T-helper 22 cell (primary cell): ENCODE results near the gene AMER3.

Experiments
- DNase-seq: peaks from one replicate; pipeline ENCODE4 v3.0.0-alpha.2; 2020; ENCODE audit warnings: low read depth

Gene AMER3

DNA sequence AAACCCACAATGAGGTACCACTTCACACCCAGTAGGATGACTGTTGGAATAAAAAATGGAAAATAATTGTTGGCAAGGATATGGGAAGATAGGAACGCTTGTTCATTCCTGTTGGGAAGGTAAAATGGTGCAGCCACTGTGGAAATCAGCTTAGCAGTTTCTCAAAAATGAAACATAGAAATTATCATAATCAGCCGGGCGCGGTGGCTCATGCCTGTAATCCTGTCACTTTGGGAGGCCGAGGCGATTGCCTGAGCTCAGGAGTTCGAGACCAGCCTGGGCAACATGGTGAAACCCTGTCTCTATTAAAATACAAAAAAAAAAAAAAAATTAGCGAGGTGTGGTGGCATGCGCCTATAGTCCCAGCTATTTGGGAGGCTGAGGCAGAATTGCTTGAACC is 23.4 kb downstream of the AMER3 start:
- DNase-seq = no peak

DNA sequence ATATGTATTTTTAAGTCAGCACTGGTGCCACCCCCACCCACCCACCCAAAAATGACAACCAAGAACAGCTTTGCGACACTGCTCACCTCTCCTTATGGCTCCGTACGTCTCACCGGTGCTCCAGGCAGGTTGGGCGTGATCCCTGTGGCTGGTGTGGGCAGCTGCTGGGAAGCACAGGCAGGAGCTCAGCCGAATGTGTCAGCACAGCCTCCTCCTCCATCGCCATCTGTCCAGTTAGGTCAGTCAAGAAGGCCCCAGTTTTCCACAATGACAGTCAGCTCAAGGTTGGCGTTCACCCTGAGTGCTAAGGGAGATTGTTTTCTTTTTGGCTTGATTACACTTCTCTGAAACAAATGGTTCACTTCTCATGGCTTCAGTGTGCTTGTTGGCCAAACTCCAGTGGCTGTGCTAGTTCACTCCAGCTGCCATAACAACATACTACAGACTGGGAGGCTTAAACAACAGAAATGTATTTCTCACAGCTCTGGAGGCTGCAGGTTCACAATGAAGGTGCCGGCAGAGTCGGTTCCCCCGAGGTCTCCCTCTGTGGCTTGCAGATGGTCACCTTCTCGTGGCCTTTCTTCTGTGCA is 30.2 kb downstream of the AMER3 start:
- DNase-seq = no peak

DNA sequence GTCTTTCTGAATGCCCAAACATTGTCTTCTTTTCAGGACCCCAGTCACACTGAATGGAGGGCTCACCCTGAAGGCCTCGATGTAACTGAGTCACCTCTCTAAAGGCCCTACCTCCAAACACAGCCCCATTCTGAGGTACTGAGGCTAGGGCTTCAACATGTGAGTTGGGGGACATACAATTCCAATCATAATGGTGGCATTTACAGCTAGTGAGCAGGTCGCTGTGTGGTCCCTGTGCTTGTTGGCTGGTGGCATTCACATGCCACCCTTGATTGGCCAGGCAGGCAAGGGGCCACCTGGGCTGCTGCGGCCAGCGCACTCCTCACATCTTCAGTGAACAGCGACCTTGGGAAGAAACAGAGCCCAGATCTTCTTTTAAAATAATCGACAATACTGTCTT is 30.7 kb downstream of the AMER3 start:
- DNase-seq = no peak

DNA sequence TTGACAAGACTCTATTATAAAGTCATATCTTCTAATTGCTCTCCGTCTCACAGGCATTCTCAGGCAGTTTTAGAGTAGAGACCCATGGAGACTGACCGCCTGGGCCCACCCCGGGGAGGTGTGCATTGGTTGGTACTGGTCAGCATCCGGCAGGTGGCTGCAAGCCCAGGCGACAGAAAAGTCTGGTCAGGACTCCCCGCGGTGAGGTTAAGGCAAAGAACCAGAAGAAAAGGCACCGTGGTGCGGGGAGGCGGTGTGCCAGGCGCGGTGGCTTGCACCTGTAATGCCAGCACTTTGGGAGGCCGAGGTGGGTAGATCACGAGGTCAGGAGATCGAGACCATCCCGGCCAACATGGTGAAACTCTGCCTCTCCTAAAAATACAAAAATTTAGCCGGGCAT is 32.5 kb downstream of the AMER3 start:
- no peak for DNase-seq

DNA sequence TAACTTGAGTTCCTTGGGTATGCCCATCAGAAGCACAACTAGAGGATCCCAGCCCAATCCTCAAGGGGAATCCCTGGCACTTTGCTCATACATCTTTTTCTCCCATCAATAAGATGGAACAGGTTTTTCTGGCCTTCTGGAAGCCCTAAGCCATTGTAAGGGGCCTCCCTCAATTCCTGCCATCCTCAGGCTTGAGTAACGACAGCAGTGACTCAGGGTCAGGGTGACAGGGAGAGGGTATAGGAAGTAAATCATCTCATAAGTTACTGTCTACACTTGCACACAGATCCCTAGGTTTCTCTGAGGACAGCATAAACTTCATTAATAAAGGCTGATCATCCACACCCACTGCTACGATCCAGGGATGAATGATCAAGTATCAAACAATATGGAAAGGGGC is 35.0 kb downstream of the AMER3 start:
- DNase-seq = no peak

DNA sequence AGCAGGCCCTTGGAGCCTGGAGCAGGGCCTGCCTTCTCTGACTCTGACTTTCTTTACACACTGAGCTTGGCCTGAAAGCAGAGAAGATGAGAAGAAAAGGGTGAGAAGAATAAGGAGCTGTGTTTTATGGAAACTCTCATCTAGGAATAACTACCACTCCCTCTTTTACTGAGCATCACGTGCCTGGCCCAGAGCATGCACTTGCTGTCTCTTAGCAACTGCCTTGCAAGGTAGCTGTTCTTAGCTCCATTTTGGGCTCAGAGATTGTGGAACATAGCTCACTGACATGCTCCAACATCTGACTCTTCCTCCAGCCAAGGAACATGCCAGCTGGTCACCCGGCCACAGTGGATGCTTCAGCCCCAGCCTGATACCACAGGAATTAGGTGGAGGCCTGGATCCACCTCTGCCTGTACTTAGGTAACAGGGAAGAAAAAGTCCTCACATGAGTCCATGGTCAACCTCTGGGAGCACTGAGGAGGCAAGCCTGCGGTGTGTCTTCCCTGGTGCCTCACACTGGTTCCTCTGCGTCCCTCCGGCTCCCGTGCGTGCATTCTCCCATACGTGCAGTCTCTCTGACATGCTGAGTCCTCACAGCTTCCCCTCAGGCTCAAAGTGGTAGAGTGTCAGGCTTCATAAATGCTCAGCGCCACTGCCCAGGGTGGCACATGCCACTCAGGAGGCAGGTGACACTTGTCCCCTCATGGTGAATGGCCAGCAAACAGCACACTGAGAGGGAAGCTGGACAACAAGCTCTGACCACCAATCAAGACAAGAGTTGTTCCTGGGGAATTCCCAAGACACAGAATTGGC is 35.7 kb downstream of the AMER3 start:
- no peak for DNase-seq

DNA sequence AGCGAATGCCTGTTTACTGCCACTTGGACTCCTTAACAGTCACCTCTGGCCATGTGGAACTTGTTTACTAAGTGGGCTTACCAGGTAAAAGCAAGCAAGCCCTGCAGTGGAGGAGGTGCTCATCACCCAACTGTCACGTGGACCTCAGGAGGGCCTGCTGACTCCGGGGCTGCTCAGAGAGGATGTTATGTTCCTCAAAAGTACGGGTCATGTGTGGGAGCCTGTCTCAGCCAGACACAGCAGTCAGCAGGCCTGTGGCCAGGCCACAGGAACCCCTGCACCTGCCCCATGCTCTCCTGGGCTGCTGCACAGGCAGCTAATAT is 36.2 kb downstream of the AMER3 start:
- DNase-seq = no peak

DNA sequence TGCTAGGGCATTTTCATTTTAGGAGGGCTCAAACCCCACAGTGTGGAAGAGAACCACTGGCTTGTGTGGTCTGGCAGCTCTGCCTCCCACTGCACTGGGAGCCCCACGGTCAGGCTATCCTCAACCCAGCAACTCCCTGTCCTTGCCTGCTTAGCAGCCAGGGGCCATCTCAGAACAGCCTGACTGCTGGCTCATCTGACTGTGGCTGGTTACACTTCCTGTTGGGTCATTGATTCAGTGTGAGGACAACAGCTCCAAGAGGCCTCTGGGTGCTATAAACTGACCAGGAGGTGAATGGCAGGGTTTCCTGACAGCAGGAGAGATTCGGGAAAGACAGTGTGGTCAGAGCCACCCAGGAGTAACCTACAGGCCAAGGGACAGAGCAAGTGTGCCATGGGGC is 40.1 kb downstream of the AMER3 start:
- no peak for DNase-seq

DNA sequence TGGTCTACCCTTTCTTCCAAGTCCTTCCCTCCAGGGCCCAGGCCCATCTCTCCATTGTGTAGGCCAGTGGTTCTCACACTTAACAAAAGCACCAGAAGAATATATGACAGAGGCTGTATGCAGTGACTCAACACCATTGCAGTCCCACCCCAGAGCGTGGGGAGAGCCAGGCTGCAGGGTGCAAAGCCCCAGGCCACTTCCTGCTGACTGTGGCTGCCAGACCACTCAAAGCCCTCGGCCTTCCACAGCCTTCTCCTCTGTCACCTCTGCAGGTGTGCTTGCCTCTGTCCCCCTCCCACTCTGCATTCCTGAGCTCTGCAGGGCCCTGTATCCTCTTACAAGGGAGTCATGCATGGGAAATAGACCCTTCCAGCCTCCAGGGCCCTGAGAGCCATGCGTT is 41.0 kb downstream of the AMER3 start:
- DNase-seq = no peak

DNA sequence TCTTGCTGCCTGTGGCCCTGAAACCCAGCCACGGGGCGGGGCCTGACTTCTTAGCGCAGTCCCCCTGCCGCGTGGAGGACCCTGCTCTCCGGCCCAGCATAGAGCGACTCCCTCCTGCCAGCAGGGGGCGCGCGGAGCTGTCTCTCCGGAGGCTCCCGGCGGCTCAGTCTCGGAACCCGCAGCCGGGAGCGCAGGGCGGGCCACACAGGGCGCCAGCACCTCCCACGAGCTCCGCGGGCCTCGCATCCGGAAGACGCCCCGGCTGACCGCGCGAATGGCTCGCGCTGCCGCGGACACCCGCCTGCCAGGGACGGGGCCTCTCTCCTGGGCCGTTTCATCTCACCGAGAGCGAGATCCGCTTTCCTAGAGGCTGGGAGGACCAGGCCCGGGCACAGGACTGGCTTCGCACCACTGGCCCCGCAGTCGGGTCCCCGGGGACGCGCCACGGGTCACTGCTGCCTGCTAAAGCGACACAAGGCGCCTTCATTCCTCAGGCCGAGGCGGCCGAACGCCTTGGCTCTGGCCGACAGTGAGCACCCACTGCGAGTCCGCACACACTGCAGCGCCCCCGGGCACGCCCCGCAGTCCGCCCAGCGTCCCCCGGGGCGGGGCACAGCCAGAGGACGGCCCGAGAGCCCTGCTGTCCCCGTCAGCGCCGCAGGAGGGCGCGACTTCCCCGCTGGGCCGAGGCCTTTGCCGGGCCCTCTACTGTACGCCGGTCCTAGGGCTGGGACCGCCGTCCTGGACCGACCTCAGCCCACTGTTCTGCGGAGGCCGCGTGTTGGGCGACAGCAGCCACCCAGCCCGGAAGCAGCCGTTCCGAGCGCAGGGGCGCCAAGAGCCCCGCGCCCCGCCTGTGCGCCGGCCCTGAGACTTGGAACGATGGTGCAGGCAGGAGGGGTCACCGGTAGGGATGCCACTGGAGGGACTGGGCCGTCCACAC is 42.4 kb downstream of the AMER3 start:
- DNase-seq = peak; percentile 76

DNA sequence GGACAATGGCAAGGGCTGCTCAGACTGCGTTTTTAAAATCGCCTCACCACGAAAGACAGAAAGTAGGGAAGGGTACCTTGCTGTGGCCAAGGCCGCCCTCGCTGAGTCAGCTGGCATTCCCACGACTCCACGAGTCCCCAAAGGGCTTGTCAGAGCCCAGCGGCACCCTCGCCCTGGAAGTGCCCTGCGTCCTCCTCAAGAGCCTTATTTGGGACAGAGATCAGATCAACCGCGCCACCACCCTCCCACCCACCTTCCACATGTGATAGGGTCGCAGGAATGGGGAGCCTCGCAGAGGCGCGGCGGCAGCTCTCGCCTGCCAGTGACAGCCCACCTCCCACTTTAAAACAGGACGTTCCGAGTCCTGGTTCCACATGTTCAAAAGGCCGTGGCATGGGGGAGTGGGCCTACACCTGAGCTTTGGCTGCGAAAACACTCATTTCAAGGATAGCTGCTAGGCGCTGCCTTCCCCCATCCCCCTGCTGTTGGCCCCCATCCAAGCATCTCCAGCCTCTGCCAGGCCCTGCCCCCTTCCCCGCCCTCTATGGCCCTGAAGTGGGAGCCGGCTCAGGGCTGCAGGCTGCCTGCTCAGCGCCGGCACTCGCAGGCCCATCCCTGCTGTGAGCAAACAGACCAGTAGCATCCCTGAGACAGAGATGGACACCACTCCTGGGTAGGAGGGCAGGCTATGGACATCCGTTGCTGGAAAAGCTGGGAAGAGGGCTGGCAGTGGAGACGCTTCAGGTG is 43.3 kb downstream of the AMER3 start:
- no peak for DNase-seq

DNA sequence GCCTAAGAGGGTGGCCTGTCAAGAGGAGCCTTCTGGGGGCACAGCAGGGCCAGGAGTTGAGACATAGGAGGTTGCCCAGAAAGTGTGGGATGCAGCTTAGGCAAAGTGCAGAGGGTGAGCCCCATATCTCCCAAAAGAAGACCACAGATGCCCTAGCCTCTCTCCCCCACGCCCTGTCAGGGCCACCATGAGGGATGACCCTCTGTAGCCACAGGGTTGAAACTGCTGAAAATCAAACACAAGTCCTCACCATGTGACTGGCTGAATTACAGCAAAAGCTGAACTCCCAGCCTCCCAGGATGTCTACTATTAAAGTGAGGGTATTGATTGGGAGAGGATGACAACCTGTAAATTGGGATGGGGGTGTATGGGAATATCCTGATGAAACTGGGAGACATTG is 44.0 kb downstream of the AMER3 start:
- no peak for DNase-seq

DNA sequence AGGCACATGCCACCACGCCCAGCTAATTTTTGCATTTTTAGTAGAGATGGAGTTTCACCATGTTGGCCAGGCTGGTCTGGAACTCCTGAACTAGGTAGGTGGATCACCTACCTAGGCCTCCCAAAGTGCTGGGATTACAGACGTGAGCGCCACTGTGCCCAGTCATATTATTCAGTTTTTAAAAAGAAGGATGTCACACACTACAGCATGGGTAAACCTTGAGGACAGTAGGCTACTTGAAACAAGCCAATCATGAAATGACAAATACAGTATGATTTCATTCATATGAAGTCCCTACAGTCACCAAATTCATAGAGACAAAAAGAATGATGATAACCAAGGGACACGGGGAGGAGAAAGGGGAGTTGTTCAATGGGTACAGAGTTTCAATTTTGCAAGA is 50.3 kb downstream of the AMER3 start:
- no peak for DNase-seq

DNA sequence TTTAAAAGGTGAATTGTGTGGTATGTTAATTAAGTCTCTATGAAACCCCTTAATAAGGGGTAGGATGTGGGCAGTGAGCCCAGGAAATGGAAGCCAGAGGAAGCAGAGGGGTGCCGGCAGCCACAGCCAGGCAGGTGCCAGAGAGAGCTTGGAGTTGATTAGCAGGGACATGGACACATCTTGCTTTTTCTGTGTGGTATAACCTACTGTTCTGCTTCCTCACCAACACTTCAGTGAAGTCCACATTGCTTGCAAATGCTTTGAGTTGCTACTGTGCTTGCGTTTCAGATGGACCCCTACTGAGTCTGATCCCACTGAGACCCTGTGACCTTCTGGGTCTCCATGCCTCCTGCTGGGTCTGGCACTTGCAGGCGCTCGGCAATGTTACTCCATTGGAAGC is 51.0 kb downstream of the AMER3 start:
- DNase-seq = no peak

DNA sequence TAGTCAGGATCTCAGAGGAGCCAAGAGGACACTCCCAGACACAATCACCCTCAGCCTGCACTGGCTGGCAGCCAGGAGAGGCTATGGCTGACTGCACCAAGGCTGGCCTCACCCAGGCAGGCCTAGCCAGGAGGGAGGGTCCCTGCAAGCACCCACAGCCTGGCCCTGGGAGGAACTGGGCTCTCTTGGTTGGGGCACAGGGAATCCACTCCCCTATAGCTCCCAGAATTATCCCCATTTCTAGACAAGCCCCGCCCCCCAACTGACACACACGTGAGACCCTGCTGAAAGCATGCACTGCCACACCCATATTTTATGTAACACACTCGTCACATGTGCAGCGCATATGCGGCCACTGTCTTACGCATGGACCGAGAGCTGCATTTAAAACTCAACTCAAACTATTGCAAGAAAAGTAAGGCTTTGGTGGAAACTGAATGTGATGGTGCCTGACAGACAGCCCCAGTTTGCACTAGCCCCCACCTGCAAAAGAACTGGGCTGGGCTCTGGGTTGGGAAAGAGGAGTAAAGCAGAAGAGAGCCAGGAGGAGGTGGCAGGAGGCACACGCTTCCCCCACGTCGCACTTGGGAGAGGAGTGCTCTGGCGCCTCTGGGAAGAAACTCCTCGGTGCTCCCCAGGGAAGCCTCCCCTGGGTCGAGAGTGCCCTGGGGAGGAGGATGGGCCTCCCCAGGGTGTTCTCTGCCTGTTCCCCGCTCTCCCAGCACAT is 52.5 kb downstream of the AMER3 start:
- no peak for DNase-seq

DNA sequence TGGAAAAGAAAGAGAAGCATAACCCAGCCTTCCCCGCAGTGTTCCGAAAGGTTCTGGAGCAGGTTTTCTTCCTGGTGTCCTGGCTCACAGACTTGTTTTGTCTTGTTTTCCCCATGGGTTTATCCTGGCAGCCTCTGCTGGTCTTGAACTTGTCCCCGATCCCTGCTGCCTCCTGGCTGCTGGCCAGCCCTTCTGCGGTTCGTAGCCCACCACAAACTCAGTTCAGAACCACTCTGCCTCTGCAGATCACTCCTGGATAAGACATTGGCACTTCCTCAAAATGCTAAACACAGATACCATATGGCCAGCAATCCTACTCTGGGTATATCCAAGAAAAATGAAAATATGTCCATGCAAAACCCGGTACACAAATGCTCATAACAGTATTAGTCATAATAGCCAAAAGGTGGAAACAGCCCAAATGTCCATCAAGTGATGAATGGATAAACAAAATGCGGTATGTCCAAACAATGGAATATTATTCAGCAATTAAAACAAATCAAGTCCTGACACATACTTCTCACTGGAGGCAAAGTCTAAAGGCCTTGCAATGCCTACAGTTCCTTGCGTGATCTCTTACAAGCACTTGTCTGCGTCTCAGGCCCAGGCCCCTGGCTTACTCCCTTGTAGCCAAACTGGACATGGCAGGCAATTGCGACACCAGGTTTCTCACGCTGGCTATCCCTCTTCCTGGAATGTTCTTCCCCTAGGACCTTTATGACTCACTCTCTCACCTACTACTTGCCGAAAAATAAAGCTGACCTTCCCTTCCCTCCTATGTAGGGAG is 53.3 kb downstream of the AMER3 start:
- DNase-seq = no peak

DNA sequence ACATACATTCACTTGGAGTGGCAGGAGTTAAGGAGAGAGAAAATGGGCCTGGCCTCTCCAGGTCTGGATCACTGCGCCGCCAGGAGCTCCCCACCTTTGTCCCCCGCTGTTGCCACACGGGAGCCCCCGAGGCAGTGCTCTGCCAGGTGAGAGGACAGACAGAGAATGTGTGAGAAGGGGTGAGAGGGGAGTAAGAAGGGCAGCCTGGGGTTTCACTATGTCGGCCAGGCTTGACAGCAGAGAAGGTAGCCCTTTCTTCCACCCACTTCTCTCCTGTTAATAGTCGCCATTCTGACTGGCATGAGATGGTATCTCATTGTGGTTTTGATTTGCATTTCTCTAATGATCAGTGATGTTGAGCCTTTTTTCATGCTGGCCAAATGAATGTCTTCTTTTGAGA is 55.1 kb downstream of the AMER3 start:
- no peak for DNase-seq

DNA sequence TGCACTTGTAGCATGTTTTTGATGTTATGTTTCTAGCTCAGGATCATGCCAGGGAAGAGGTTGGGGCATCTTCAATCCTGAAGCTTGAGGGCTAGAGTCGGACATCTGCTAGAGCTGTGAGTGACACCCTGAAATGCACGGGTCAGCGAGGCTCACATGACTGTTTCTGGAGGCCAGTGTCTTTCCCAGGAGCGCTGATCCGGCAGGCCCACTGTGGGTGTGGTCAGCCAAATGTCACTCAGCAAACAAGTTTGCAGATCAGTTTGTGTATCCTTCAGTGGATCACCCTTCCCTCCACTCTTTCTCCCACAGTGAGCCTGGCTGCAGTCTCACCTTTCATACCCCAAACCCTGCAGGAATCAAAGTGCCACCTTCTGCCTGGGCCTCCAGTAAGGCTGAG is 58.4 kb downstream of the AMER3 start:
- no peak for DNase-seq

DNA sequence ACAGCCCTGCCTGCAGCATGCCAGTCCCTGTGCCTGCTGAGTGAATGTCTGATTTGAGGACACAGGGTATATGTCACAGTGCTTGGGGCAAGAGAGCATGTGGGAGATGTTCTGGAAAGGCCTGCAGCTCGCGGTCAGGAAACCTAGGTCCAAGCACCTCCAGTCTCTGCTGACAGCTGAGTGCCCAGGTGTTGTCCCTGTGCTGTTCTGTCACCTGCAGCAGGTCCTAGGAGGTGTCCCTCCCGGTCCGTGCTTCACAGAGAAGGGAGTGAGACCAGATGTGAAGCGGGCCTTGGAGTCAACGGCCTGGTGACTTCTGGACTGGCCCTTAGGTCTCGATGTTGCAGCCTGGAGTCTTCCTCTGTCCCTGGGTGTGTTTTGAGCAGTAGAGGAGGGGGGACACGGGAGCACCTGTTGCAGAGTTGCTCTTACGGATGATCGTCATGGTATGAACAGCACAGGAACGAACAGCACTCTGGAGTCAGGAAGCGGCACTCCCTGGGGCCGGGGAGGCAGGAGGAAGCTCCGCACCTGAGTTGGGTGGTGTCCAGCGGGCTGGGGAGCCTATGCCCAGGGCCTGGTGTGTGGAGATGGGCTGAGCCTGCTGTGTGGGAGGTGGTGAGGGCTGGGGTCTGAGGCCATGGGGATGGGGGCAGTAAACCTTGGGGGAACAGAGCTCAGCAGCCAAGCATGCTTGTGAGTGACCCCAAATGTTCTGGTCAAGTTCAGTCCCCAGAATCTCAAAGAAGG is 59.8 kb downstream of the AMER3 start:
- DNase-seq = no peak
